Diencephalon (tissue), 1 donor: ENCODE results near the gene SGK2. TPM values are rescaled to one million over a fixed set of nuclear protein-coding genes. Genes with fewer than 3 reads are reported as not detected.

Experiments used
- total RNA-seq: library from RNA; depleted of rRNA; stranded (reverse); fragments of >200 nt; gene quantifications from one replicate; pipeline ENCODE4 v1.2.3, GENCODE V29; 2014

Gene SGK2
- total RNA-seq = 0.46 TPM

DNA sequence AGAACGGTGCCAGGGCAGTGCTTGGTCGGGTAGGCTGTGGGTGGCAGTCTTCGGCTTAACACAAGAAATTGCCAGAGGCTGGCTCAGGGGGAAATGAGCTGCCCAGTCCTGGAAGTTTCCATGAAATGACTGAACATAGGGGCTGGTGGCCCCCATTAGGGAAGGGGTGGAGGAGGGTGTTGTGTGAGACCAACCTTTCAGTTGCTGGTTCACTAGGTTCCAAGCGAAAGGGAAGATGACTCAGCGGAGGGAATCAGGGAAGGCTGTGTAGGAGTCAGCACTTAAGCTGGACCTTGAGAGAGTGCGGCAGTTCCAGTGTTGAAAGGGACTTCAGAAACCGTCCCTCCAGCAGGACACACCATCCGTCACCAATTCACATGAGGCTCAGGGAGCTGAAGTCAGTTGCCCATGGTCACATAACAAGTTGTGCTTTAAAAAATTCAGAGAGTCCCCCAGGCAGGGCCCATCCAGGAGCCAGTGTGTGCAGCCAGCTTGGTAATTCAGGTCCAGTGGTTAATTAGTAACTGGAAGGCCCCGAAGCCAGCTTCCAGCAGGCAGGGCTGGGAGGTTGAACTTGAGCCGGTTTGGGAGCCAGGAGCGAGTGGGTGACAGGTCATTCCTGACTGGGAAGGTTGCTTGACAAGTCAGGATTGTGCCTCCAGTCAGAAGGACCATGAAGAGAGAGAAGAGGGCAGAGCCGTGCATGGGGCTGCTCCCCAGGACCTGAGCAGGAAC is at the start of gene SGK2:
TSS of gene SGK2 (plus strand) at position 616 of the 735 bp plus-strand sequence. CDS start 7,469 bp downstream, outside the sequence.

GRCh38 chr20:43590392-43591303 is 31.8 kb downstream of the SGK2 start, which contains the start of gene IFT52:
IFT52 (plus strand) TSS chr20:43590937; CDS start chr20:43594699, 3,762 bp downstream.

Other genes with a start within 250 kb of the SGK2 start
- 58.4 TPM for gene SRSF6, start 101.1 kb upstream of the SGK2 start, total RNA-seq
- gene L3MBTL1, start 51.3 kb upstream of the SGK2 start, total RNA-seq = 34.8 TPM
- 76.4 TPM for gene IFT52, start 31.9 kb downstream of the SGK2 start, total RNA-seq
- 1.6 TPM for gene MYBL2, start 108.1 kb downstream of the SGK2 start, total RNA-seq
- not detected for gene GTSF1L, start 168.0 kb downstream of the SGK2 start, total RNA-seq